OCI-LY3 (cell line): ENCODE data around the gene IPO11.

Source experiments
- H2AFZ ChIP-seq: fragments of 200-600, 300-600 bp; shearing (Covaris generic); 2 replicates; pipeline ENCODE4 v1.6.0; 2014; ENCODE audit warnings: antibody characterized with exemption, low read depth, low read length
- H3K27ac ChIP-seq: fragments of 200-600, 300-600 bp; sonication (generic); 2 replicates; pipeline ENCODE4 v1.5.1; 2014; ENCODE audit warnings: mild to moderate bottlenecking, low read length, moderate library complexity, mixed read lengths
- H3K27me3 ChIP-seq: fragments of 200-600, 300-600 bp; sonication (generic); 2 replicates; pipeline ENCODE4 v1.6.1; 2014; ENCODE audit warnings: low read depth, low read length, mixed read lengths
- H3K36me3 ChIP-seq: fragments of 200-600, 300-600 bp; sonication (generic); replicated peaks from 2 replicates; pipeline ENCODE3; 2014; ENCODE audit warnings: low read depth, low read length, mixed read lengths
- H3K4me1 ChIP-seq: fragments of 300-600, 200-600 bp; sonication (generic); 2 replicates; pipeline ENCODE4 v1.6.1; 2014; ENCODE audit warnings: low read length, mixed read lengths
- H3K4me2 ChIP-seq: fragments of 200-600, 300-600 bp; sonication (generic); 2 replicates; pipeline ENCODE4 v1.6.1; 2014; ENCODE audit warnings: low read length, mixed read lengths
- H3K4me3 ChIP-seq: fragments of 300-600, 200-600 bp; sonication (generic); 2 replicates; pipeline ENCODE4 v1.5.1; 2014; ENCODE audit warnings: antibody characterized with exemption, mild to moderate bottlenecking, low read length, moderate library complexity
- H3K79me2 ChIP-seq: fragments of 300-600, 200-600 bp; shearing (Covaris generic); 2 replicates; pipeline ENCODE4 v1.6.1; 2014; ENCODE audit warnings: mild to moderate bottlenecking, low read length, mixed read lengths
- H3K9ac ChIP-seq: fragments of 300-600, 200-600 bp; shearing (Covaris generic); 2 replicates; pipeline ENCODE4 v1.6.0; 2014; ENCODE audit warnings: mild to moderate bottlenecking, low read length, moderate library complexity
- H3K9me3 ChIP-seq: fragments of 200-600, 300-600 bp; shearing (Covaris generic); 2 replicates; pipeline ENCODE4 v1.6.1; 2014; ENCODE audit warnings: low read length, mixed read lengths; ENCODE audit not compliant: insufficient read depth
- H4K20me1 ChIP-seq: fragments of 200-600, 300-600 bp; sonication (generic); 2 replicates; pipeline ENCODE4 v1.6.1; 2016; ENCODE audit warnings: low read length, mixed read lengths; ENCODE audit not compliant: insufficient read depth
- EZH2phosphoT487 ChIP-seq: fragments of 200-600 bp; shearing (Covaris generic); IDR thresholded peaks from 2 replicates; pipeline ENCODE4 v1.6.1; 2018; ENCODE audit warnings: antibody characterized with exemption, mixed run types, low read depth
- TF ChIP-seq, protein P1 (sequence below): fragments of 200-600, 300-600 bp; sonication (generic); IDR thresholded peaks from 2 replicates; pipeline ENCODE4 v1.5.1; 2014; ENCODE audit warnings: antibody characterized with exemption, low read length, low read depth

The IPO11 gene

DNA sequence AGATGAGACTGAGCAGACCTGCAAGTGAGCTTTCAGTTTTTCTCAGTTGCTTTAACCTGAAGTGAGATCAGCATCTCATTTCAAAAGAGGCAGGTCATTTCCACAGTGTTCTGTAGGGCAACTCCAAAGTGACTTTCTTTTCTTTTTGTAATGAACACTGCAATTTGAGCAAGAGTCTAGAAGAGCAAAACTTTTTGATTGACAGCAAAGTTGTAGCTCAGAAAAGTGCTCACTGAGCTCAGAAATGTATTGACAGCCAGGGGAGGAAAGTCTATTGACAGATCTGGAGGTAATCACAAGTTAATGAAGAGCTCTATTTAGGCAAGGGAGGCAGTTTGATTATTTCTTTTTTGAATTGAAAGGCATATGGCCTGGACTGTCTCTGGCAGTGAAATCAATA lies 220.7 kb downstream of the IPO11 start:
- TF ChIP-seq EZH2phosphoT487 = no peak
- TF ChIP-seq, protein P1, sequence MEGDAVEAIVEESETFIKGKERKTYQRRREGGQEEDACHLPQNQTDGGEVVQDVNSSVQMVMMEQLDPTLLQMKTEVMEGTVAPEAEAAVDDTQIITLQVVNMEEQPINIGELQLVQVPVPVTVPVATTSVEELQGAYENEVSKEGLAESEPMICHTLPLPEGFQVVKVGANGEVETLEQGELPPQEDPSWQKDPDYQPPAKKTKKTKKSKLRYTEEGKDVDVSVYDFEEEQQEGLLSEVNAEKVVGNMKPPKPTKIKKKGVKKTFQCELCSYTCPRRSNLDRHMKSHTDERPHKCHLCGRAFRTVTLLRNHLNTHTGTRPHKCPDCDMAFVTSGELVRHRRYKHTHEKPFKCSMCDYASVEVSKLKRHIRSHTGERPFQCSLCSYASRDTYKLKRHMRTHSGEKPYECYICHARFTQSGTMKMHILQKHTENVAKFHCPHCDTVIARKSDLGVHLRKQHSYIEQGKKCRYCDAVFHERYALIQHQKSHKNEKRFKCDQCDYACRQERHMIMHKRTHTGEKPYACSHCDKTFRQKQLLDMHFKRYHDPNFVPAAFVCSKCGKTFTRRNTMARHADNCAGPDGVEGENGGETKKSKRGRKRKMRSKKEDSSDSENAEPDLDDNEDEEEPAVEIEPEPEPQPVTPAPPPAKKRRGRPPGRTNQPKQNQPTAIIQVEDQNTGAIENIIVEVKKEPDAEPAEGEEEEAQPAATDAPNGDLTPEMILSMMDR = no peak
- no peaks in the 10 kb centered on the region for H3K36me3 ChIP-seq
- H4K20me1 ChIP-seq = no peaks in the 10 kb centered on the region
- H3K27ac ChIP-seq = no peak overlapping the region
- H3K4me2 ChIP-seq = no peak overlapping the region
- no peak overlapping the region for H3K9ac ChIP-seq
- H2AFZ ChIP-seq = no peak overlapping the region
- H3K79me2 ChIP-seq = no peaks in the 10 kb centered on the region
- no peaks in the 10 kb centered on the region for H3K9me3 ChIP-seq
- no peak overlapping the region for H3K4me3 ChIP-seq
- no peaks in the 10 kb centered on the region for H3K27me3 ChIP-seq
- H3K4me1 ChIP-seq = no peaks in the 10 kb centered on the region

DNA sequence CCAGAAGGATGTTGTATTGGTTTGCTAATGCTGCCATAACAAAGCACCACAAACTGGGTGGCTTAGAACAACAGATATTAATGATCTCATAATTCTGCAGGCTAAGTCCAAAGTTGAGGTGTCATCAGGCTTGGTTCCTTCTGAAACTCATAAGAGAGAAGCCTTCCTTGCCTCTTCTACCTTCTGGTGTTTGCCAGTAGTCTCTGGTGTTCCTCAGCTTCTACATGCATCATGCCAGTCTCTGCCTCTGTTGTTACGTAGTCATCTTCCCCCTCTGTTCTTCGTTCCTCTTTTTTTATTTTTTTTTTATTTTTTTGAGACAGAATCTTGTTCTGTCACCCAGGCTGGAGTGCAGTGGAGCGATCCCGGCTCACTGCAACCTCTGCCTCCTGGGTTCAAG lies 227.9 kb downstream of the IPO11 start:
- no peak overlapping the region for H3K27ac ChIP-seq
- H3K4me3 ChIP-seq = no peak overlapping the region
- TF ChIP-seq EZH2phosphoT487 = no peak
- TF ChIP-seq, protein P1 = no peak
- H3K9me3 ChIP-seq = no peaks in the 10 kb centered on the region
- no peaks in the 10 kb centered on the region for H3K36me3 ChIP-seq
- H3K4me2 ChIP-seq = peak overlapping the region; percentile 37
- no peaks in the 10 kb centered on the region for H3K79me2 ChIP-seq
- H3K4me1 ChIP-seq = peaks cover 19% of the 10 kb centered on the region
- no peaks in the 10 kb centered on the region for H3K27me3 ChIP-seq
- no peak overlapping the region for H2AFZ ChIP-seq
- H4K20me1 ChIP-seq = no peaks in the 10 kb centered on the region
- no peak overlapping the region for H3K9ac ChIP-seq

- Histone ChIP-seq H3K4me1 (peaks cover 19% of the 10 kb centered on the region), H3K27me3 (no peaks in the 10 kb centered on the region), H3K36me3 (no peaks in the 10 kb centered on the region), H3K79me2 (no peaks in the 10 kb centered on the region), H3K4me3 (no peak overlapping the region), H3K27ac (no peak overlapping the region), H2AFZ (no peak overlapping the region), H3K9me3 (no peaks in the 10 kb centered on the region), H3K9ac (no peak overlapping the region), H4K20me1 (no peaks in the 10 kb centered on the region), H3K4me2 (no peak overlapping the region)
- no peak for TF ChIP-seq EZH2phosphoT487
- TF ChIP-seq, protein P1 = no peak
Measured at GRCh38 chr5:62642468-62642867, 229.9 kb downstream of the IPO11 start.

- no peaks in the 10 kb centered on the region for H3K79me2 ChIP-seq
- no peak overlapping the region for H2AFZ ChIP-seq
- no peaks in the 10 kb centered on the region for H3K36me3 ChIP-seq
- H4K20me1 ChIP-seq = no peaks in the 10 kb centered on the region
- H3K4me2 ChIP-seq = no peak overlapping the region
- H3K9ac ChIP-seq = no peak overlapping the region
- H3K4me1 ChIP-seq = peaks cover 19% of the 10 kb centered on the region
- no peaks in the 10 kb centered on the region for H3K27me3 ChIP-seq
- no peak overlapping the region for H3K4me3 ChIP-seq
- H3K9me3 ChIP-seq = no peaks in the 10 kb centered on the region
- TF ChIP-seq, protein P1 = no peak
- no peak for TF ChIP-seq EZH2phosphoT487
- H3K27ac ChIP-seq = no peak overlapping the region
Measured at GRCh38 chr5:62643556-62644451, 231.2 kb downstream of the IPO11 start.
